Ovary (tissue), 3 donors: ENCODE results near the gene NR5A2.

ENCODE experiments used
- CTCF ChIP-seq, 3 donors: fragments of 450-650 bp in 2 of 3; fragments of 200-600 bp in 1 of 3; IDR thresholded peaks; one replicate each; pipeline versions ENCODE4 v1.5.1 to v1.8.0; 2016 to 2022; ENCODE audit warnings: antibody characterized with exemption in 3 of 3, mild to moderate bottlenecking in 1 of 3
- EP300 ChIP-seq: sonication (generic); formaldehyde crosslinking; IDR thresholded peaks from one replicate; pipeline ENCODE4 v1.6.1; 2017; ENCODE audit warnings: antibody characterized with exemption
- POLR2A ChIP-seq: fragments of 450-650 bp; IDR thresholded peaks from one replicate; pipeline ENCODE4 v1.6.1; 2017; ENCODE audit warnings: antibody characterized with exemption, mild to moderate bottlenecking, moderate library complexity
- donor health status: DM: no; HTN: no; CAD: no.

- no peak for TF ChIP-seq CTCF (IDR thresholded peaks at IDR 0.05)
- TF ChIP-seq POLR2A, result no peak
- TF ChIP-seq EP300, result no peak
Observed at GRCh38 chr1:199983531-199983930, 44.0 kb upstream of the NR5A2 start.
